ENCODE results near the gene FAM234A.

FAM234A gene

GRCh38 chr16:296806-297510 is 62.3 kb downstream of the FAM234A start:
- DNase-seq (ENCODE audit: low read depth in 2 of 2): no peak

- no peak for DNase-seq (ENCODE audit: low read depth in 2 of 2)
These were observed 63.2 kb downstream of the FAM234A start for GRCh38 chr16:297832-298231.

DNA sequence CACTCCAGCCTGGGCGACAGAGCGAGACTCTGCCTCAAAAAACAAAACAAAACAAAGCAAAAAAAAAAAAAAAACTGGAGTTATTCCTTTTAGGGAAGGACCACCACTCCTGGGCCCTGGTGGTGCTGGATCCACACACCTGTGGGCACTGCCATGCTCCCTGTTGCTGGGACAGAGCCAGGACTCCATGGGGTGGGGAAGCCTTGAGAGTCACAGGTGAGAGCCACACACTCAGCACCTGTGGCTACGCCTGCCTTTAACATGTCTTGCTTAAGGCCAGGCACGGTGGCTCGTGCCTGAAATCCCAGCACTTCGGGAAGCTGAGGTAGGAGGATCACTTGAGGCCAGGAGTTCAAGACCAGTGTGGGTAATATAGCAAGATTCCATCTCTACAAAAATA is 66.6 kb downstream of the FAM234A start:
- DNase-seq (ENCODE audit: low read depth in 2 of 2): no peak

GRCh38 chr16:301950-302349 is 67.3 kb downstream of the FAM234A start:
- no peak for DNase-seq (ENCODE audit: low read depth in 2 of 2)

GRCh38 chr16:303760-304505 is 69.3 kb downstream of the FAM234A start:
- DNase-seq (ENCODE audit: low read depth in 2 of 2): no peak

GRCh38 chr16:305916-306626 is 71.5 kb downstream of the FAM234A start:
- no peak for DNase-seq (ENCODE audit: low read depth in 2 of 2)

- no peak for DNase-seq (ENCODE audit: low read depth in 2 of 2)
These were observed 72.3 kb downstream of the FAM234A start for GRCh38 chr16:306911-307370.

DNA sequence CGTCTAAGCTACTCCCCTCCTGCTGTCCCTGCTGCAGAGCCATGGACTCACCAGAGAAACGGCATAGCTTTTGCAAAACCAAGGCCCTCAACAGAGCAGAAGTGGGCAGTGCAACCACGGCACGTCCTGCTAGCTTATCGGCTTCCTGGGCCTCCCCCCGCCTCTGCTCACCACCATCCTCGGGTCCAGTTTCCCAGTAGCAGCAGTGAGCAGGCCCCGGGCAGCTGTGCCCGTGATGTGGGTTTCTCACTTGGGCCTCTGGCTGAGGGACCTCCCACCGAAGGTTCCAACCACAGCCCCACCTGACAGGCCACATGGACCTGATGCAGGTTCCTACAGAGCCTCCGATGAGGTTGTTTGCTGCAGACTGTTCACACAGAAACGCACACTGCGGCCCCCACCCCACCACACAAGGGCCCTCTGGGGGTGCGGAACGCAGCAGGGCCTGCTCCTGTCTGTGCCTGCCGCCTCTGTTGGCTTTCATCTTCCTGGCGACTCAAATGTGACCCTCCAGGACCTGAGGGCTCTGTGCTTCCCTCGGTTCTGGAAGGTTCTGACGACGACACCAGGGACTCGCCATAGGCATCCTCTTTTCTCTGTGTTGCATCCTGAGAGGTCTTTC is 73.2 kb downstream of the FAM234A start:
- DNase-seq (ENCODE audit: low read depth in 2 of 2): no peak

DNA sequence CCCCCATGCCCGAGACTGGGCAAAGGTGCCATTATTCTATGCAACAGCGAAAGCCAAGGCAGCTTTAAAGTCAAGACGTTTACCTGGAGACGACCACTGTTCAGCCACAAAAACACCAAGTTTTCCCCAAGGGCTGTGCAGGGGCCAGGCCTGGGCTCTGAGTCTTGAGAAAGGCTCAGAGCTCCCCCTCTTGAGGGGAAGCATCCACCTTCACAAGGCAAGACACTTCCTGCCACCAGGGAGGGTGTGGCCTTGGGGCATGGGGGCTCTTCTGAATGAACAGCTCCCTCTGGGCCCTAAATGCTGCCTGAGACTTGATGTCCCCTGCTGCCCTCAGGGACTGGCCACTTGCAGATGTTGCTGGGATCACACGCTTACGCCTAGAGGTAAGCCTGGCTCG is 74.9 kb downstream of the FAM234A start:
- DNase-seq (ENCODE audit: low read depth in 2 of 2): no peak

GRCh38 chr16:311725-312124 is 77.1 kb downstream of the FAM234A start:
- DNase-seq (ENCODE audit: low read depth in 2 of 2): no peak

DNA sequence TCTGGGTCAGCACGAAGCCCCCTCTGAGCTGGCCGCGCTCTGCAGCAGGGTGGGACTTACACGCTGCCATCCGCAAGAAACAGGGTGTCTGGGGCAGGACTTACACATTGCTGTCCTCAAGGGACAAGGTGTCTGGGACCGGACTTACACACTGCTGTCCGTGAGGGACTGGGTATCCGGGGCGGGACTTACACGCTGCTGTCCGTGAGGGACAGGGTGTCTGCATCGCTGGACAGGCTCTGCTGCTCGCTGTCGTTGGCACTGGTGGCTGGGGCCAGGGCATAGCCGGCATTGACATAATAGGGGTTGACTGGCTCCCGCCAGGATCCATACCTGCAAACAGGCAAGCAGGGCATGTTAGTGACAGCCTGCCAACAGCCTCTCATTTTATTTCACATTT is 79.7 kb downstream of the FAM234A start:
- DNase-seq (ENCODE audit: low read depth in 2 of 2): no peak

DNA sequence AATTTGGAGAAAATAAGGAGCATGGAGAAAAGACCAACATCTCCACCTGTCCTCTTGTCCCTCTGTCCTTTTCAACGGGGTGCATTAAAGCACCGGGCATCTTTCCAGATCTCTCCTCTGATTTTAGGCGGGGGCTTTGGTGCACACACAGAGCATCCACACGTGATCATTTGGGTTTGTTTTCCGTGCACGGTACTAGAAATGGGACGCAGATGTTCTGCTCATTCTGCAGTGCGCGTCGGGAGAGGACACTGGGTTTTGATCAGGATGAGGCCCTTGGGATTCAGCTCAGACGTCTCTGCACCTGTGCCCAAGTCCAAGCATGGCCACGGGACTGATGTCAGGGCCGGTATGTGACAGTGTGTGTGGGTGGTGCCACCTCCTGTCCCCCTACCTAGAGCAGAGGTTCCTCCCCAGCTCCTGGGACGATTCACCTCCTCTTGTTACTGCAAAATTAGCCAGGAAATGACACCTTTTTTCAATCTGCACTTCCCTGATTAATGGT is 80.2 kb downstream of the FAM234A start:
- DNase-seq (ENCODE audit: low read depth in 2 of 2): no peak
